Measurements from ENCODE around the gene IFRD1.

IFRD1 gene

GRCh38 chr7:112414855-112415490, 35.3 kb upstream of the IFRD1 start:
- no peak for DNase-seq (ENCODE audit: low read depth)
- no peak overlapping the region for H3K4me3 ChIP-seq (ENCODE audit: low read length)
- TF ChIP-seq CTCF (conservative IDR thresholded peaks at IDR 0.05; ENCODE audit: low read length) = peak; percentile 62

GRCh38 chr7:112416127-112416526, 34.1 kb upstream of the IFRD1 start:
- TF ChIP-seq CTCF (conservative IDR thresholded peaks at IDR 0.05; ENCODE audit: low read length) = no peak
- DNase-seq (ENCODE audit: low read depth) = peak; percentile 27
- H3K4me3 ChIP-seq (ENCODE audit: low read length) = no peak overlapping the region

GRCh38 chr7:112419543-112420130, 30.6 kb upstream of the IFRD1 start:
- no peak overlapping the region for H3K4me3 ChIP-seq (ENCODE audit: low read length)
- TF ChIP-seq CTCF (conservative IDR thresholded peaks at IDR 0.05; ENCODE audit: low read length) = no peak
- DNase-seq (ENCODE audit: low read depth) = no peak

GRCh38 chr7:112420236-112420861, 29.9 kb upstream of the IFRD1 start:
- peak; percentile 75 for DNase-seq (ENCODE audit: low read depth)
- H3K4me3 ChIP-seq (ENCODE audit: low read length) = peak overlapping the region; percentile 41
- no peak for TF ChIP-seq CTCF (conservative IDR thresholded peaks at IDR 0.05; ENCODE audit: low read length)

- no peak for DNase-seq (ENCODE audit: low read depth)
- no peak for TF ChIP-seq CTCF (conservative IDR thresholded peaks at IDR 0.05; ENCODE audit: low read length)
- H3K4me3 ChIP-seq (ENCODE audit: low read length) = no peak overlapping the region
These were observed 28.4 kb upstream of the IFRD1 start for GRCh38 chr7:112421666-112422486.

GRCh38 chr7:112422842-112423496, 27.3 kb upstream of the IFRD1 start:
- peak; percentile 91 for DNase-seq (ENCODE audit: low read depth)
- no peak for TF ChIP-seq CTCF (conservative IDR thresholded peaks at IDR 0.05; ENCODE audit: low read length)
- H3K4me3 ChIP-seq (ENCODE audit: low read length) = no peak overlapping the region

Measured in AG10803 (cell line).